D721Med (cell line): ENCODE data around the gene CATSPER4.
"Not testable (repeated sequence)": the region's sequence is repeated elsewhere in the genome, so short reads cannot be mapped to it uniquely, and the experiment has no call there.

Experiments
- DNase-seq: peaks from one replicate; pipeline ENCODE4 v3.0.0; 2011; ENCODE audit warnings: low spot score; ENCODE audit not compliant: insufficient read length
- FAIRE-seq: peaks from 2 replicates; lab custom pipeline; 2011; peaks lifted over from hg19 to GRCh38; lab: Jason Lieb, UNC
- CTCF ChIP-seq: IDR thresholded peaks from 2 replicates; pipeline ENCODE4 v1.5.1; 2012; ENCODE audit warnings: mild to moderate bottlenecking, control low read depth; ENCODE audit not compliant: insufficient read depth; ENCODE audit errors: missing control alignments

Gene CATSPER4

DNA sequence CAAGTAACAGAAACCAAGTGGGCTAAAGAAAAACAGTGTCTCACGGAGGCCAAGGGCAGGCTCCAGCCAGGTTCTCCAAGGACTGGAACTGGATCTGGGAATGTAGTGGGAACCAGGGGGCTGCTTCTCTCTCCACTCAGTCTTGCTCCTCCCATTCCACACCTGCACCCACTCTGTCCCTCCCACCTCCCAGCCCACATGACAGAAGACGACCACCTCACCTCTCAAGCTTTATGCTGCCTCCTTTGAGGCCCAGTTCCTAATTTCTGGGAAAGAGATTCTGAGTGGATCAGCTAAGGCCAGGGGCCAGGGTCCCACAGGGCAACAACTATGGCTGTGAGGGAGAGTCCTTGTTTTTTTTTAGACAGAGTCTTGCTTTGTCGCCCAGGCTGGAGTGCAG is 24.8 kb downstream of the CATSPER4 start:
- FAIRE-seq (no peak), DNase-seq (no peak)
- TF ChIP-seq CTCF, result no peak

DNA sequence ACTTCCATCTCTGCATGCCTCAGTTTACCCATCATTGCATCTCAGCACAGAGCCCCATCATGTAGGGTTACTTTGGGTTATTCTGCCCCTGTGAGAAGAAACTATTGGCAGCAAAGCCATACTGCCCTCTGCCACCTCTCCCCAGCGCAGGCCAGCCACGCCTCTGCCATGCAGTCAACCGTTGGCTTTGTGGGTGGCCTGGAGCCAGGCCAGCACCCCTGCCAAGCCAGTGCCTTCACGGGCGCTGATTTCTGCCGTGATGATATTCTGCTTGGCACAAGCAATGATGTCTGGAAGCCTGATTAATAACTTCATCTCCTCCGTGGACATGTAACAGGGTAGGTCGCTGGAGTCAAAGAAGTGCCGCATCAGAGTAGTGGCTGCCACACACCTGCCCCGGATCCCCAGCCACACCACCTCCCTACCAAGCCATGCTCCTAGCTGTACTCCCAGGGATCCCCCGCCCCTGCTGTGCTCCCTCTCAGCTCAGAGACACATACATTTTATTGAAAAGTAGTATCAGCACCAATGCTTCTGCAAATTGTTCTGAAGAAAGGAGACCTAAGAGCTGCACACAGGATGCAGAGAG is 28.6 kb downstream of the CATSPER4 start:
- FAIRE-seq, result no peak
- TF ChIP-seq CTCF, result no peak
- no peak for DNase-seq

DNA sequence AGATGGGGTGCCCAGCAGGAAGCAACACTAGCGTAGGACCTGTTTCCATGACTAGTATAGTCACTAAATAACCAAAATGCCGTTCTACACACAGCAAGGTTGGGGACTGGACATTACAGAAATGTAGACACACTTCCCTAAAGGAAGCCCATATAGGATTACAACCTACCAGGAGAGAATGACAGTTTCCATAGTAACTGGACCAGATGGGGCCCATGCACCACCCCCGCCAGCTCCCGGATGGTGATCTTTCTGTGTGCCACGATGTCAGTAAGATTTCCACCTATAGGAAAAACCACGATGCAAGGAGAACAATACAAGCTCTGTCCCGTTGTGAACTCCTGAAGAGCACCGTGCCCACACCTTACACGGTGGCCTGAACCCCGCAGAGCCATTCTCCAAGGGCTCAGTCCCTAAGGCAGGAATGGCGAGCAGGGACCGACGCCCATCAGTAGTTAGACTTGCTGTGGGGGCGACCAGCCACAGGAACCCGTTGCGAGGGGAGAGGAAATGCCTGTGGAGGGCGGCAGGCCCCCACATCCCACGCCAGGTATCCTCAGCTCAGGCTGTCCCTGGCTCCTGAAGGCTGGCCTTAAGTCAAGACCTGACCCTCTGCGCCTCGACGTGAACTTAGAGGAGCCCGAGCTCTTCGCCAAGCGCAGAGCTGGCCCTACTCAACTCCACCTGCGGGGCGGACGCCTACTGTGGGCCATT is 30.0 kb downstream of the CATSPER4 start:
- FAIRE-seq (no peak), DNase-seq (no peak)
- TF ChIP-seq CTCF, result no peak

GRCh38 chr1:26221094-26221493 is 30.7 kb downstream of the CATSPER4 start:
- FAIRE-seq (no peak), DNase-seq (no peak)
- TF ChIP-seq CTCF, result no peak

DNA sequence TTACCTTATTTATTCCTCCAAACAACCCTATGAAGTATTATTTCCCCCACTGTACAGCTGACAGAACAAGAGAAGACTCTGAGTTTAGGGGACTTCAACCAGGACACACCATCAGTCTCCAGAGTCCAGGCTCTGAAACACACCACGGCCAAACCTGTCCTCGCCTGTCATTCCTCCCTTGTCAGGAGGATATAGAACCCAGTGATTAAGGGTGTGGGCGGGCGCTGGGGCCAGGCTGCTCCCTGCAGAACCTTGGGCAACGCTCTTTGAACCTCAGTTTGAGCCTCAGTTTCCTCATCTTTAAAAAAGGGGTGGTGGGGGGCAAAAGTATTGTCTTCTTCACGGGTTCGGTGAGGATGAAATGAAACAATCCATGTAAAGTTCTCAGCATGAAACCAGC is 34.2 kb downstream of the CATSPER4 start:
- TF ChIP-seq CTCF, result no peak

GRCh38 chr1:26225033-26225831 is 34.8 kb downstream of the CATSPER4 start:
- no peak for TF ChIP-seq CTCF
- no peak for FAIRE-seq
- no peak for DNase-seq

More for the DNA sequence above, 34.2 kb downstream of the CATSPER4 start:
- FAIRE-seq (no peak), DNase-seq (no peak)

- not testable (repeated sequence) for DNase-seq
Observed at GRCh38 chr1:26230682-26231081, 40.3 kb downstream of the CATSPER4 start.

More at GRCh38 chr1:26230682-26231081, 40.3 kb downstream of the CATSPER4 start:
- not testable (repeated sequence) for FAIRE-seq
